ENCODE data around the gene CMTM6. TPM values are rescaled to one million over a fixed set of nuclear protein-coding genes. Genes with fewer than 3 reads are reported as not detected.
"Not testable (repeated sequence)": the region's sequence is repeated elsewhere in the genome, so short reads cannot be mapped to it uniquely, and the experiment has no call there.

The CMTM6 gene
- total RNA-seq, 2 experiments from 2014 or later = 43.7 to 102 TPM

- Mint-ChIP-seq H3K36me3 (peaks cover 44% of the 10 kb centered on the region), H3K4me3 (no peak overlapping the region), H3K4me1 (peaks cover 19% of the 10 kb centered on the region), H3K27ac (no peak overlapping the region), H3K27me3 (no peaks in the 10 kb centered on the region), H3K9me3 (ENCODE audit: low read depth) (no peaks in the 10 kb centered on the region)
- CTCF ChIA-PET = interaction anchor here (3.3 kb wide), 1 partner anchor 20 kb away, joined by 20 read pairs; no protein-coding TSS in a partner anchor
- ATAC-seq (no peak), DNase-seq (no peak)
Observed at GRCh38 chr3:32447865-32448400, 54.7 kb downstream of the CMTM6 start.

DNA sequence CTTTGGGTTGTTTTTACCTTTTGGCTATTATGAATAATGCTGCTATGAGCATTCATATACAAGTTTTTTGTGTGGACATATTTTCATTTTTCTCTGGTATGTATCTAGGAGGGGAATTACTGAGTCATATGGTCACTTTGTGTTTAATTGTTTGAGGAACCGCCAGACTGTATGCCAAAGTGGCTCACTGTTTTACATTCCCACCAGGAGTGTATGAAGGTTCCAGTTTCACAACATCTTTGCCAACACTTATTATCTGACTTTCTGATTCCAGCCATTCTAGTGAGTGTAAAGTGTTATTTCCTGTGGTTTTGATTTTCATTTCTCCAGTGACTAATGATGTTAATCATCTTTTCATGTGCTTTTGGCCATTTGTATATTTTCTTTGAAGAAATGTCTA lies 59.2 kb downstream of the CMTM6 start:
- Mint-ChIP-seq H3K4me3 (no peak overlapping the region), H3K27ac (peak overlapping the region; percentile 71), H3K36me3 (peaks cover 55% of the 10 kb centered on the region), H3K9me3 (ENCODE audit: low read depth) (no peaks in the 10 kb centered on the region), H3K4me1 (peaks cover 47% of the 10 kb centered on the region), H3K27me3 (no peaks in the 10 kb centered on the region)
- CTCF ChIA-PET = interaction anchor here (1.2 to 1.7 kb wide), 3 partner anchors 11 to 16 kb away, joined by 3 to 5 read pairs (median 4); no protein-coding TSS in a partner anchor
- peak; percentile 19 for DNase-seq
- ATAC-seq = peak; percentile 34

DNA sequence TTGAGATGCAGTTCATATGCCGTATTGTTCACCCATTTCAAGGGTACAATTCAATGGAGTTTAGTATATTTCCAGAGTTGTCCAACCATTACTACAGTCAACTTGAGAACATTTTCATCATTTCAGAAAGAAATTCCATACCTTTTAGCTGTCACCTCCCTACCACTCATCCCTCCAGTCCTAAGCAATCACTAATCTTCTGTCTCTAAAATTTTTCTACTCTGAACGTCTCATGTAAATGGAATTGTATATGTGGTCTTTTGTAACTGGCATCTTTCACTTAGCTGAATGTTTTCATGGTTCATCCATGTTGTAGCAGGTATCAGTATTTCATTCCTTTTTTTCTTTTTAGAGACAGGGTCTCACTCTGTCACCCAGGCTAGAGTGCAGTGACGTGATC lies 59.9 kb downstream of the CMTM6 start:
- ATAC-seq (no peak), DNase-seq (no peak)
- Mint-ChIP-seq H3K36me3 (peaks cover 49% of the 10 kb centered on the region), H3K27ac (peak overlapping the region; percentile 25), H3K9me3 (ENCODE audit: low read depth) (no peaks in the 10 kb centered on the region), H3K27me3 (no peaks in the 10 kb centered on the region), H3K4me3 (no peak overlapping the region), H3K4me1 (peaks cover 50% of the 10 kb centered on the region)
- CTCF ChIA-PET = interaction anchor here (1.2 kb wide), 2 partner anchors 10 to 25 kb away, joined by 3 to 5 read pairs; no protein-coding TSS in a partner anchor

- DNase-seq (peak; percentile 23), ATAC-seq (no peak)
- H3K9me3 Mint-ChIP-seq (ENCODE audit: low read depth) = no peaks in the 10 kb centered on the region
- peaks cover 62% of the 10 kb centered on the region for H3K4me1 Mint-ChIP-seq
- H3K27ac Mint-ChIP-seq = peak overlapping the region; percentile 58
- H3K4me3 Mint-ChIP-seq = no peak overlapping the region
- H3K27me3 Mint-ChIP-seq = no peaks in the 10 kb centered on the region
- peaks cover 33% of the 10 kb centered on the region for H3K36me3 Mint-ChIP-seq
- CTCF ChIA-PET = interaction anchor here (0.7 to 6.9 kb wide), 5 partner anchors 11 to 28 kb away, joined by 3 to 60 read pairs (median 3); no protein-coding TSS in a partner anchor
Observed at GRCh38 chr3:32440611-32441350, 61.9 kb downstream of the CMTM6 start.

DNA sequence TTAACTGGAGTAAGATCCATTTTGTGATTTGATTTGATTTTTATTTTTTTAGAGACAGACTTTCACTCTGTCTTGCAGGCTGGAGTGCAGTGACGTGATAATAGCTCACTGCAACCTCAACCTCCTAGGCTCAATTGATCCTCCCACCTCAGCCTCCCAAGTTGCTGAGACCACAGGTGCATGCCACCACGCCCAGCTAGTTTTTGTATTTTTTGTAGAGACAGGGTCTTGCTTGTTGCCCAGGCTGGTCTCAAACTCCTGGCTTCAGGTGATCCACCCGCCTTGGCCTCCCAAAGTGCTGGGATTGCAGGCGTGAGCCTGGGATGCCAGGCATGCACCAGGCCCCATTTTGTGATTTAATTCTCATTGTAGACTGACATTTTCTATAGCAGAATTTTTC lies 63.2 kb downstream of the CMTM6 start:
- H3K36me3 Mint-ChIP-seq = peaks cover 26% of the 10 kb centered on the region
- CTCF ChIA-PET = interaction anchor here (0.9 to 6.9 kb wide), 8 partner anchors 9 to 65 kb away, joined by 3 to 60 read pairs (median 5); no protein-coding TSS in a partner anchor
- DNase-seq = peak; percentile 51
- H3K9me3 Mint-ChIP-seq (ENCODE audit: low read depth); ATAC-seq; H3K27me3 Mint-ChIP-seq: not testable (repeated sequence)
- peaks cover 76% of the 10 kb centered on the region for H3K4me1 Mint-ChIP-seq
- H3K4me3 Mint-ChIP-seq = peak overlapping the region; percentile 45
- H3K27ac Mint-ChIP-seq = peak overlapping the region; percentile 94

DNA sequence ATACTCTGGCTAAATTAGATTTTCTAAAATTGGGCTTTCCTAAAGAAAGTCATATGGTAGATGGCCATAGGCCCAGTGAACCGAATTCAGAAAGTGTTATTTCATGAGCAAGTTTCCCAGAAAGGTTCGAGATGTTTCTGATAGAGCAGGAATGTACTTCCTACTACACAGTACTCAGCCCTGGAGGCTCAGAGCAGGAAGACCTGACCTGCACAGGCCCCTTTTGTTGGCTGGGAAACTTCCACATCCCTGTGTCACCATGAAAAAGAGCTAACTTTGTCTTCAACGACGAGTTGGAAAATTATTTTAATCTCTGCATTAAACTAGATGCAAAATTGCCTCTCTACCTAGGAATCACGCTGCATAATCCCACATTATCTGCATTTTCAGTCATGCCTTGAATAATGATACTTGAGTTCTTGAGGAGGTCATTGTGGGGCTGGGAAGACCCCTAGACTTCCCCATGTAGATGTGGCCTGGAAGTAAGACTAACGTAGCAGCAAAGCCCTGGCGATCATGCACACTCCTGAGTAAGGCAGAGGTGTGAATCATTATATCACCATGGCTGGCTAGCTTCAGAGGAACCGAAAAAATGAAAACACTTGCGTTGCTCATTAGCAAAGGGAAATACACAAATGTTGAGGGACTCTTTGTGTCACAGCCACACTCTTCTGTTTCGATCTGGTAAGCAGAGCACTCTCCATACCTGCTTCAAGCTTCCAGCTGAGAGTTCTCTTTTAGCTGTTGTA lies 63.9 kb downstream of the CMTM6 start:
- Mint-ChIP-seq H3K9me3 (ENCODE audit: low read depth) (no peaks in the 10 kb centered on the region), H3K36me3 (peaks cover 22% of the 10 kb centered on the region), H3K4me1 (peaks cover 72% of the 10 kb centered on the region), H3K27ac (peak overlapping the region; percentile 94), H3K4me3 (peak overlapping the region; percentile 45), H3K27me3 (no peaks in the 10 kb centered on the region)
- ATAC-seq = peak; percentile 74
- CTCF ChIA-PET = interaction anchor here (0.7 to 6.9 kb wide), 10 partner anchors 9 to 64 kb away, joined by 3 to 60 read pairs (median 4); no protein-coding TSS in a partner anchor
- DNase-seq = peak; percentile 56

DNA sequence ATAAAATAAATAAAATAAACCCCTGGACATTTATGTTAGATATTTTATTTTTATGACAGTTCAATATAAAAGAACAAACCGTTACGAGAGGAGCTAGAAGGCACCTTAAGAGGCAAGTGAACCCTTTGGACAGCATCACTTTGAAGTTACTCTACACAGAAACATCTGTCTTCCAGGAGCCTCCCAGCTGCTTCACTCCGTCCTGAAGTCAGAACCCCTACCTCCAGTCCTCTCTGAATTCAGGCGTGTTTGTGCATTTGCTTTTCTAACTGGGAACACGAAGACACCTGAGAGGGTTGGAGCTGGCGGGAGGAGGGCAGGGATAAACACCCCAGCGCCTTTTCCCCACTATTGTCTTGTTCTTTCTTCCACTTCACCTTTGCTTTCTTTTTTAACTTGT lies 64.8 kb downstream of the CMTM6 start:
- peaks cover 73% of the 10 kb centered on the region for H3K4me1 Mint-ChIP-seq
- H3K9me3 Mint-ChIP-seq (ENCODE audit: low read depth) = no peaks in the 10 kb centered on the region
- H3K4me3 Mint-ChIP-seq = no peak overlapping the region
- H3K36me3 Mint-ChIP-seq = peaks cover 16% of the 10 kb centered on the region
- peak overlapping the region; percentile 94 for H3K27ac Mint-ChIP-seq
- ATAC-seq (no peak), DNase-seq (peak; percentile 40)
- CTCF ChIA-PET = interaction anchor here (1.1 to 6.9 kb wide), 6 partner anchors 9 to 40 kb away, joined by 3 to 60 read pairs (median 6); no protein-coding TSS in a partner anchor
- no peaks in the 10 kb centered on the region for H3K27me3 Mint-ChIP-seq

DNA sequence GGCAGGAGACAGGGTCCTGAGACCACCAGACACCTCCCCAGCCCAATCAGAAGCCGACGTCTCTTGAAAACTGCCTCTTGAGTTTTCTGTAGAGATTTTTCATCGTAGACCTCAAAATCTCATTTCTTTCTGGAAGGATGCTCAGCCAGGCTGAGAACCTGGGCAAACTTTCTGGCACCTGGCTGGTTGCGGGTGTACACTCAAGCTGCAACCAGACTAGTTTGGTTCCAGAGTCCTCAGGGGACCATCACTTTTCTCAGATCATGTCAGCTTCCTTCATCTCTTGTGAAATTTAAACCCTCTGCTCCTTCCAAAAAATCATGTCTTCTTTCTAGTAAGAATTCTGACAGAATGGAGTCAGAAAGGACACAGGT lies 65.8 kb downstream of the CMTM6 start:
- Mint-ChIP-seq H3K9me3 (ENCODE audit: low read depth) (no peaks in the 10 kb centered on the region), H3K36me3 (peaks cover 9% of the 10 kb centered on the region), H3K27ac (peak overlapping the region; percentile 83), H3K4me1 (peaks cover 79% of the 10 kb centered on the region), H3K27me3 (no peaks in the 10 kb centered on the region), H3K4me3 (no peak overlapping the region)
- peak; percentile 43 for DNase-seq
- ATAC-seq = no peak
- CTCF ChIA-PET = interaction anchor here (1.4 to 6.9 kb wide), 4 partner anchors 12 to 32 kb away, joined by 3 to 60 read pairs (median 4); no protein-coding TSS in a partner anchor

- Mint-ChIP-seq H3K27ac (peak overlapping the region; percentile 83), H3K4me1 (peaks cover 84% of the 10 kb centered on the region), H3K36me3 (peaks cover 5% of the 10 kb centered on the region), H3K9me3 (ENCODE audit: low read depth) (no peaks in the 10 kb centered on the region), H3K4me3 (no peak overlapping the region), H3K27me3 (no peaks in the 10 kb centered on the region)
- CTCF ChIA-PET = interaction anchor here (1.2 to 6.9 kb wide), 7 partner anchors 11 to 61 kb away, joined by 3 to 60 read pairs (median 4); no protein-coding TSS in a partner anchor
- DNase-seq (peak; percentile 45), ATAC-seq (no peak)
Observed at GRCh38 chr3:32435911-32436815, 66.5 kb downstream of the CMTM6 start.

GRCh38 chr3:32434206-32434605 lies 68.4 kb downstream of the CMTM6 start:
- Mint-ChIP-seq H3K4me1 (peaks cover 86% of the 10 kb centered on the region), H3K27me3 (no peaks in the 10 kb centered on the region), H3K9me3 (ENCODE audit: low read depth) (no peaks in the 10 kb centered on the region), H3K36me3 (peaks cover 5% of the 10 kb centered on the region), H3K27ac (peak overlapping the region; percentile 99), H3K4me3 (no peak overlapping the region)
- DNase-seq (peak; percentile 11), ATAC-seq (no peak)
- CTCF ChIA-PET = interaction anchor here (0.7 to 3.3 kb wide), 8 partner anchors 9 to 60 kb away, joined by 3 to 24 read pairs (median 8); no protein-coding TSS in a partner anchor

DNA sequence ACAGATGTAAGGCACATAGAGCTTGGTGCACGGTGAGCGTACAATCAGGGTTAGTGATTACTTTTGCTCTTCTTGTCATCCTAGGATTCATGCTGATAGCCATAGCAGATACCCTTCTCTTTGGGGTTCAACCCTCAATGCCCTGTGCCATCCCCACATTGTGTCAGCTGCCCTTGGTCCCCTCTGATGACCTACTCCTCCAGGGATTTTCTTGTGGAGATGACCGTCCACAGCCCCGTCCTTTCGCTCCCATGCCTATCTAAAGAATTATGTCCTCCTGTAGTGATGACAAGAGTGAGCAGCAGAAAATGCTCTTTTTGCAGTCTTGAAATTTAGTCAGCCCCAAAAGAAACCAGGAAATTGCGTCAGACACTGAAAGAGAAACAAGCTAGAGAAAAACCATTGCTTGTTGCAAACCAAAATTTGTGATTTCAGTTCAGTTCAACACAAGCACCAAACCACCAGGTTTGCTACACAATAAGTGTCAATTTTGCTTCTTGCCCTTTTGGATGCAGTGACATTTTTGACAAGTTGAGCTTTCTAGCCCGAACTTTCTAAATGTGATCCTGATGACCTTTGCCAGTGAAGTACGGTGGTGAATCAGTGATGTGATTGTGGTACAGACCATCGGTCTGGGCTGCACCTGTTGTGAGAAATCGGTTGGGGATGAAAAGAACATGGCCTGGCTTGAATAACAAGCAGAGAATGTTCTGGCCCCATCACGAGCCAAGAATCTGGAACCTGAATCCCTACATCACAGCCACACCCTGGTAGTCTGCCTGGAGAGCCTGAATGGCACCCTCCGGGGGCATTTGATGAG lies 69.7 kb downstream of the CMTM6 start:
- peak; percentile 48 for ATAC-seq
- Mint-ChIP-seq H3K4me3 (peak overlapping the region; percentile 70), H3K36me3 (peaks cover 4% of the 10 kb centered on the region), H3K9me3 (ENCODE audit: low read depth) (no peaks in the 10 kb centered on the region), H3K27me3 (no peaks in the 10 kb centered on the region), H3K4me1 (peaks cover 86% of the 10 kb centered on the region), H3K27ac (peak overlapping the region; percentile 99)
- peak; percentile 64 for DNase-seq
- CTCF ChIA-PET = interaction anchor here (1.0 to 3.3 kb wide), 10 partner anchors 10 to 193 kb away, joined by 3 to 24 read pairs (median 11); no protein-coding TSS in a partner anchor

Data from activated CD8-positive, alpha-beta memory T cell treated with anti-CD3 and anti-CD28 coated beads, Interleukin-2, amount 10 ng/mL, durations not matched to agents 7 days and 5 days (primary cell).